Activated CD4-positive, alpha-beta T cell treated with anti-CD3 and anti-CD28 coated beads, Interleukin-2, amount 50 U/mL, for 1 hour (primary cell): ENCODE data around the gene ATP6V1C2.
"Not testable (repeated sequence)": the region's sequence is repeated elsewhere in the genome, so short reads cannot be mapped to it uniquely, and the experiment has no call there.

Source experiments
- DNase-seq: peaks from one replicate; pipeline ENCODE4 v3.0.0-alpha.2; 2020

The ATP6V1C2 gene

GRCh38 chr2:10817413-10817812 is 96.0 kb downstream of the ATP6V1C2 start:
- peak; percentile 21 for DNase-seq

- DNase-seq: not testable (repeated sequence)
Observed at GRCh38 chr2:10818305-10818704, 96.9 kb downstream of the ATP6V1C2 start.

- DNase-seq: no peak
Observed at GRCh38 chr2:10818984-10819383, 97.6 kb downstream of the ATP6V1C2 start.

GRCh38 chr2:10819714-10820314 is 98.4 kb downstream of the ATP6V1C2 start:
- DNase-seq: no peak

GRCh38 chr2:10820562-10820961 is 99.1 kb downstream of the ATP6V1C2 start:
- DNase-seq: no peak

- DNase-seq: no peak
Observed at GRCh38 chr2:10820978-10821695, 99.7 kb downstream of the ATP6V1C2 start.

- DNase-seq: no peak
Observed at GRCh38 chr2:10824191-10824590, 102.8 kb downstream of the ATP6V1C2 start.

- DNase-seq: no peak
Observed at GRCh38 chr2:10826026-10826425, 104.6 kb downstream of the ATP6V1C2 start.

GRCh38 chr2:10826625-10827024 is 105.2 kb downstream of the ATP6V1C2 start:
- no peak for DNase-seq

- no peak for DNase-seq
Observed at GRCh38 chr2:10828346-10828745, 106.9 kb downstream of the ATP6V1C2 start.

GRCh38 chr2:10829299-10829698 is 107.9 kb downstream of the ATP6V1C2 start:
- no peak for DNase-seq

GRCh38 chr2:10830203-10830602 is 108.8 kb downstream of the ATP6V1C2 start:
- DNase-seq: no peak

- DNase-seq: no peak
Observed at GRCh38 chr2:10830641-10831399, 109.4 kb downstream of the ATP6V1C2 start.

GRCh38 chr2:10831400-10831985 is 110.1 kb downstream of the ATP6V1C2 start:
- no peak for DNase-seq

- DNase-seq: peak; percentile 82
Observed at GRCh38 chr2:10832203-10832936, 110.9 kb downstream of the ATP6V1C2 start.

- no peak for DNase-seq
Observed at GRCh38 chr2:10833021-10833420, 111.6 kb downstream of the ATP6V1C2 start.

- DNase-seq: no peak
Observed at GRCh38 chr2:10834068-10834655, 112.7 kb downstream of the ATP6V1C2 start.
